Measurements from ENCODE around the gene SYNPO2.
"Not testable (repeated sequence)": the region's sequence is repeated elsewhere in the genome, so short reads cannot be mapped to it uniquely, and the experiment has no call there.

The SYNPO2 gene

GRCh38 chr4:118869808-118870342 is 18.8 kb upstream of the SYNPO2 start:
- ATAC-seq (ENCODE audit: insufficient read depth, low read depth) (no peak), DNase-seq (no peak)
- TF ChIP-seq CTCF (IDR thresholded peaks at IDR 0.05; ENCODE audit: borderline replicate concordance, extremely low read depth, low read length, poor library complexity, severe bottlenecking) (no peak), EZH2 (IDR thresholded peaks at IDR 0.05; ENCODE audit: borderline replicate concordance, low read depth, low read length, severe bottlenecking) (no peak)
- Histone ChIP-seq H3K27ac (ENCODE audit: low read length) (no peak overlapping the region), H3K27me3 (ENCODE audit: insufficient read depth, low read length, poor library complexity) (no peaks in the 10 kb centered on the region), H4K20me1 (ENCODE audit: insufficient read depth, low read length) (no peaks in the 10 kb centered on the region), H3K4me3 (ENCODE audit: low read depth in 1 of 2, low read length in 2 of 2) (no peak overlapping the region), H3K4me2 (ENCODE audit: insufficient read depth, low read length) (no peak overlapping the region), H3K36me3 (ENCODE audit: insufficient read depth, low read length) (no peaks in the 10 kb centered on the region), H3K9ac (ENCODE audit: low read depth, low read length) (no peak overlapping the region), H3K9me3 (ENCODE audit: insufficient read depth, low read length, severe bottlenecking) (no peaks in the 10 kb centered on the region), H2AFZ (ENCODE audit: low read depth, low read length) (no peak overlapping the region), H3K4me1 (ENCODE audit: insufficient read depth, low read length) (no peaks in the 10 kb centered on the region), H3K79me2 (ENCODE audit: insufficient read depth, low read length) (no peaks in the 10 kb centered on the region)

GRCh38 chr4:118872181-118872580 is 16.5 kb upstream of the SYNPO2 start:
- no peak overlapping the region for H3K9ac ChIP-seq (ENCODE audit: low read depth, low read length)
- TF ChIP-seq EZH2 (IDR thresholded peaks at IDR 0.05; ENCODE audit: borderline replicate concordance, low read depth, low read length, severe bottlenecking) (no peak), CTCF (IDR thresholded peaks at IDR 0.05; ENCODE audit: borderline replicate concordance, extremely low read depth, low read length, poor library complexity, severe bottlenecking) (no peak)
- no peak overlapping the region for H2AFZ ChIP-seq (ENCODE audit: low read depth, low read length)
- H3K4me2 ChIP-seq (ENCODE audit: insufficient read depth, low read length), result no peak overlapping the region
- no peaks in the 10 kb centered on the region for H3K4me1 ChIP-seq (ENCODE audit: insufficient read depth, low read length)
- H3K79me2 ChIP-seq (ENCODE audit: insufficient read depth, low read length), result no peaks in the 10 kb centered on the region
- no peak for DNase-seq
- H3K4me3 ChIP-seq (ENCODE audit: low read depth in 1 of 2, low read length in 2 of 2), result no peak overlapping the region
- ATAC-seq (ENCODE audit: insufficient read depth, low read depth), result no peak
- no peaks in the 10 kb centered on the region for H3K27me3 ChIP-seq (ENCODE audit: insufficient read depth, low read length, poor library complexity)
- no peaks in the 10 kb centered on the region for H3K9me3 ChIP-seq (ENCODE audit: insufficient read depth, low read length, severe bottlenecking)
- H4K20me1 ChIP-seq (ENCODE audit: insufficient read depth, low read length), result no peaks in the 10 kb centered on the region
- no peaks in the 10 kb centered on the region for H3K36me3 ChIP-seq (ENCODE audit: insufficient read depth, low read length)
- no peak overlapping the region for H3K27ac ChIP-seq (ENCODE audit: low read length)

GRCh38 chr4:118877797-118878196 is 10.9 kb upstream of the SYNPO2 start:
- H3K9me3 ChIP-seq (ENCODE audit: insufficient read depth, low read length, severe bottlenecking), result no peaks in the 10 kb centered on the region
- ATAC-seq (ENCODE audit: insufficient read depth, low read depth) (no peak), DNase-seq (no peak)
- no peak overlapping the region for H3K9ac ChIP-seq (ENCODE audit: low read depth, low read length)
- H2AFZ ChIP-seq (ENCODE audit: low read depth, low read length), result no peak overlapping the region
- no peak overlapping the region for H3K4me2 ChIP-seq (ENCODE audit: insufficient read depth, low read length)
- H3K27me3 ChIP-seq (ENCODE audit: insufficient read depth, low read length, poor library complexity), result no peaks in the 10 kb centered on the region
- no peaks in the 10 kb centered on the region for H3K36me3 ChIP-seq (ENCODE audit: insufficient read depth, low read length)
- H3K4me3 ChIP-seq (ENCODE audit: low read depth in 1 of 2, low read length in 2 of 2), result no peak overlapping the region
- no peaks in the 10 kb centered on the region for H3K4me1 ChIP-seq (ENCODE audit: insufficient read depth, low read length)
- no peak overlapping the region for H3K27ac ChIP-seq (ENCODE audit: low read length)
- TF ChIP-seq CTCF (IDR thresholded peaks at IDR 0.05; ENCODE audit: borderline replicate concordance, extremely low read depth, low read length, poor library complexity, severe bottlenecking), result no peak
- no peak for TF ChIP-seq EZH2 (IDR thresholded peaks at IDR 0.05; ENCODE audit: borderline replicate concordance, low read depth, low read length, severe bottlenecking)
- H3K79me2 ChIP-seq (ENCODE audit: insufficient read depth, low read length), result no peaks in the 10 kb centered on the region
- no peaks in the 10 kb centered on the region for H4K20me1 ChIP-seq (ENCODE audit: insufficient read depth, low read length)

- H3K36me3 ChIP-seq (ENCODE audit: insufficient read depth, low read length); H3K4me3 ChIP-seq (ENCODE audit: low read depth in 1 of 2, low read length in 2 of 2); H3K27ac ChIP-seq (ENCODE audit: low read length); H3K9ac ChIP-seq (ENCODE audit: low read depth, low read length); H2AFZ ChIP-seq (ENCODE audit: low read depth, low read length); ATAC-seq (ENCODE audit: insufficient read depth, low read depth); DNase-seq; H3K4me1 ChIP-seq (ENCODE audit: insufficient read depth, low read length); H4K20me1 ChIP-seq (ENCODE audit: insufficient read depth, low read length); H3K79me2 ChIP-seq (ENCODE audit: insufficient read depth, low read length); H3K4me2 ChIP-seq (ENCODE audit: insufficient read depth, low read length); H3K9me3 ChIP-seq (ENCODE audit: insufficient read depth, low read length, severe bottlenecking); H3K27me3 ChIP-seq (ENCODE audit: insufficient read depth, low read length, poor library complexity): not testable (repeated sequence)
Observed at GRCh38 chr4:118878507-118878906, 10.1 kb upstream of the SYNPO2 start.

Data from DND-41 (cell line).